NCI-H774 (cell line): ENCODE results near the gene CD82.

ENCODE experiments used
- DNase-seq: peaks from one replicate; lab custom pipeline; 2025; lab: John Stamatoyannopoulos, UW

CD82 gene

GRCh38 chr11:44602891-44603310 lies 37.4 kb downstream of the CD82 start:
- no peak for DNase-seq

GRCh38 chr11:44604171-44604581 lies 38.7 kb downstream of the CD82 start:
- peak; percentile 44 for DNase-seq

- DNase-seq: no peak
Measured at GRCh38 chr11:44605068-44605708, 39.7 kb downstream of the CD82 start.

- no peak for DNase-seq
Measured at GRCh38 chr11:44605965-44606364, 40.5 kb downstream of the CD82 start.

- no peak for DNase-seq
Measured at GRCh38 chr11:44606472-44606871, 41.0 kb downstream of the CD82 start.

GRCh38 chr11:44607319-44607962 lies 42.0 kb downstream of the CD82 start:
- no peak for DNase-seq

- DNase-seq: no peak
Measured at GRCh38 chr11:44607987-44608386, 42.5 kb downstream of the CD82 start.

GRCh38 chr11:44608651-44608990 lies 43.2 kb downstream of the CD82 start:
- no peak for DNase-seq

GRCh38 chr11:44608991-44609782 lies 43.7 kb downstream of the CD82 start:
- DNase-seq: no peak

GRCh38 chr11:44609783-44610155 lies 44.3 kb downstream of the CD82 start:
- no peak for DNase-seq

GRCh38 chr11:44610186-44610955 lies 44.9 kb downstream of the CD82 start:
- no peak for DNase-seq

- no peak for DNase-seq
Measured at GRCh38 chr11:44611088-44611487, 45.6 kb downstream of the CD82 start.

GRCh38 chr11:44611687-44612434 lies 46.4 kb downstream of the CD82 start:
- no peak for DNase-seq

- DNase-seq: no peak
Measured at GRCh38 chr11:44613153-44613552, 47.7 kb downstream of the CD82 start.

GRCh38 chr11:44614281-44614775 lies 48.9 kb downstream of the CD82 start:
- no peak for DNase-seq

- no peak for DNase-seq
Measured at GRCh38 chr11:44615041-44615755, 49.7 kb downstream of the CD82 start.

- DNase-seq: no peak
Measured at GRCh38 chr11:44615913-44616791, 50.7 kb downstream of the CD82 start.

GRCh38 chr11:44617671-44618461 lies 52.4 kb downstream of the CD82 start:
- no peak for DNase-seq
